Measurements from ENCODE around the gene TSPAN13.

DNA sequence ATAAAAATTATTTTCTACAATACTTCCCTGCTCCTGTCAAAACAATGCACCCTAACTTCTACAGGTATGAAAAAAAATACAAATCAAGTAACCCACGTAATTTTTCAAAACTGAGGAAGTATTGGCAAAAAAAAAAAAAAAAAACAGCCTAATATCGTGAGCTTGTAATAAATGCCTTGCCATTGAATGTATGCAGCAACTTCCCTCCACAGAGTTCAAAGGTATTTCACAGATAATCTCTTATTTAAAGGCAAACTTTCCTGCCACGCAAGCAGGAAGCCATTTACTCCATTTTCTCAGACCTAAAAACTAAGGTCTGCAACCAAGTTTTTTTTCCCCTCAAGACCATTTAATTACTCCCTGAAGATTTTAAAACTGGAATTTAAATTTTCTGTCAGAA lies 51.9 kb downstream of the TSPAN13 start:
- TF ChIP-seq, protein P1, sequence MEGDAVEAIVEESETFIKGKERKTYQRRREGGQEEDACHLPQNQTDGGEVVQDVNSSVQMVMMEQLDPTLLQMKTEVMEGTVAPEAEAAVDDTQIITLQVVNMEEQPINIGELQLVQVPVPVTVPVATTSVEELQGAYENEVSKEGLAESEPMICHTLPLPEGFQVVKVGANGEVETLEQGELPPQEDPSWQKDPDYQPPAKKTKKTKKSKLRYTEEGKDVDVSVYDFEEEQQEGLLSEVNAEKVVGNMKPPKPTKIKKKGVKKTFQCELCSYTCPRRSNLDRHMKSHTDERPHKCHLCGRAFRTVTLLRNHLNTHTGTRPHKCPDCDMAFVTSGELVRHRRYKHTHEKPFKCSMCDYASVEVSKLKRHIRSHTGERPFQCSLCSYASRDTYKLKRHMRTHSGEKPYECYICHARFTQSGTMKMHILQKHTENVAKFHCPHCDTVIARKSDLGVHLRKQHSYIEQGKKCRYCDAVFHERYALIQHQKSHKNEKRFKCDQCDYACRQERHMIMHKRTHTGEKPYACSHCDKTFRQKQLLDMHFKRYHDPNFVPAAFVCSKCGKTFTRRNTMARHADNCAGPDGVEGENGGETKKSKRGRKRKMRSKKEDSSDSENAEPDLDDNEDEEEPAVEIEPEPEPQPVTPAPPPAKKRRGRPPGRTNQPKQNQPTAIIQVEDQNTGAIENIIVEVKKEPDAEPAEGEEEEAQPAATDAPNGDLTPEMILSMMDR (IDR thresholded peaks at IDR 0.05; ENCODE audit: insufficient read depth, low read depth, low read length): no peak
- TF ChIP-seq EZH2 (IDR thresholded peaks at IDR 0.05; ENCODE audit: insufficient read depth, low read length): no peak
